Stimulated activated CD4-positive, alpha-beta T cell treated with anti-CD3 and anti-CD28 coated beads, TNF-alpha, amount 100 ng/mL, for 48 hours (primary cell): ENCODE measurements around the gene GRHL1.

ENCODE experiments used
- DNase-seq, 3 donors: peaks; one replicate each; pipeline ENCODE4 v3.0.0-alpha.2; 2020; ENCODE audit warnings: low read depth in 3 of 3

Gene GRHL1

DNA sequence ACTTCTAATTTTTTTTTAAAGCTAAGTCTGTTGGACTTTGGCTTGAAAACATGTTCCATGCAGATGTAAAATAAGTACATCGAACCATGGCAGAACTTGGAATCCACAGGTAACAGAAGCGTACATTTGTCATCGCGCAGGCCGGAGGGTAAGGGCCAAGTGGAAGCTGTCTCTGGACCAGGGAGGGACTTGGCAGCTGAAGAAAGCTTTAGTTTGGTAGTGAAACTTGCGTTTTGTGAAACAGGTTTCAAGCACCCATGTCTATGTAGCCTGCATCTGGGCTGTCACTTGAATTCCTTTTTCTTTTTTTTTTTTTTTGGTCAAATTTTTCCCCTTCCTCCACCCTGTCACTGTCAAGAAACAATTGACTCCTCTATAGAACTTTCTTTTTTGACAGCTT, 20.4 kb downstream of the GRHL1 start:
- DNase-seq: no peak

- DNase-seq: no peak
These were observed 21.4 kb downstream of the GRHL1 start for GRCh38 chr2:9972621-9973479.

DNA sequence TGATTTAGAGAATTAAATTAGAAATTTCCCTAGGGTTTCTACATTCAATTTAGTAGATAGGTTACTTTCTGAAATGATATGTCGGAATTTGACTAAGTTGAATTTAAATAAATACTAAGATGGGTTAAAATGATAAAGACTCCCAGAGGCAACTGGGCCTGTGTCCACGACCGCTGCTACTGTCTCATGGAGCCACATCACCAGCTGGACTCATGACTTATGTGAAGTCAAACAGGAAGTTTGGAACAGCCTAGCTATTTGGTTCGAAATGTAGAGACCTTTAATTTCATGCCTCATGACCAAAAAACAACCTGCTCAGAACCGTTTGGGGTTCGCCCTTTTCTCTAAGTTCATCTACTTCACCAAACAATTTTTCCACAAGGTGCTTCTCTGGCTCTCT, 22.2 kb downstream of the GRHL1 start:
- no peak for DNase-seq

DNA sequence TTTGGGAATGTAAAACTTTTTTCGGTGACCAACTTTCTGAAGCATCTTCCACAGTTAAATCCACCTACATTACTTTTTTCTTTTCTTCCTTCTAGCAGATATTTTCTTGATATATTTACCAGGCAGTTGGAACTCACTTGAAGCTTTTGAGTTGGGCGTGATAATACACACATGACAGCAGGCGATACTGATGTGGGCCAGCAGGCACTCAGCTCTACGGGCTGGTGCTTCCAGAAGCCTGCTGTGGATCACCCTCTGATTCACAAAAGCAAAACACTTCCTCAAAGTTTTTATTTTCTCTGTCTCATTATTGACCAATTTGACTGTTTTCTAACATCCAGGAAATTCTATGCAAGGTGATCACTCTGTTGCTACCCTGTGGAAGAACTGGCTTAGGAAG, 22.9 kb downstream of the GRHL1 start:
- no peak for DNase-seq

GRCh38 chr2:9975328-9975727, 23.8 kb downstream of the GRHL1 start:
- no peak for DNase-seq

DNA sequence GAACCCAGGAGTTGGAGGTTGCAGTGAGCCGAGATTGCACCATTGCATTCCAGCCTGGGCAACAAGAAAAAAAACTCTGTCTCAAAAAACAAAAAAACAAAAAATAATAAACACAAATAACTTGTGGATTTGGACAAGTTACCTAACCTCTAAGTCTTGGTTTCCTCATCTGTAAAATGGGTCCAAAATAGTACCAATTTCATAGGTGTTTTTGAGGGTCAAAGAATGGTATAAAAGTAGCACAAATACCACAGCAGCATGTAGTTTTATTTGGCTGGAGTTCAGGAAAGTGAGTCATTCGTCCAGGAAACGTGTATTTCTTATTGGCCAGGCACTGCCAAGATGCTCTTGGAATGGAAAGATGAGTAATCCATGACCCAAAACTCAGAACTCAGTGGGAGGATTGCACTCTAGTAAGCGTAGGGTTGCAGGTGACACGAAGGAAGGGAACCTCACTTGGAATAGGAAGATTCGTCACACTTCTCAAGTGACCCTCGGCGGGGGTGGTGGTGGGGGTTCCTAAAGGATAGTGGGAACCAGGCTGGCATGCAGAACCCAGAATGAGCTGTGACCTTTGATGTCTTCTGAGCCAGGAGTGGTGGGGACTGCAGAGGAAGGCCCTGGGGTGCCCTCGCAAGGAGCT, 24.4 kb downstream of the GRHL1 start:
- DNase-seq: no peak

GRCh38 chr2:9979977-9980376, 28.5 kb downstream of the GRHL1 start:
- DNase-seq: no peak

DNA sequence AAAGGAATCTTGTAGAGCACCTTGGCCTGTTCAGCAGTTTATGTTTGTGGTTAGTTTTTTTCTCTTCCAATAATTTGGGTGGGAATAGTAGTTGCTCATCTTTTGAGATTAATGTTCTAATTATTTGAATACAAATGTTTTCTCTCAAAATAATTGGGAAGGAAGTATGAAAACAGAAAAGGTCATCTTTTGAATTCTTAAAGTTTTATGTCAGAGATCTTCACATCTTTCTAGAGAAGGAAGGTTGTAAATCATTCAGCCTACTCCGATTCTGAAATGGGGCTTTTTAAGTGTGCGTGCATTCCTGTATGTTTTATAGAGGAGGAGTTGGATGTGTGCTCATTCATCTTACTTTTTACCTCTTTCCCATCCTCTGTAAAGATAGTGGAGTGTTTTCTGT, 29.0 kb downstream of the GRHL1 start:
- DNase-seq: no peak

GRCh38 chr2:9981655-9982054, 30.2 kb downstream of the GRHL1 start:
- DNase-seq: no peak

DNA sequence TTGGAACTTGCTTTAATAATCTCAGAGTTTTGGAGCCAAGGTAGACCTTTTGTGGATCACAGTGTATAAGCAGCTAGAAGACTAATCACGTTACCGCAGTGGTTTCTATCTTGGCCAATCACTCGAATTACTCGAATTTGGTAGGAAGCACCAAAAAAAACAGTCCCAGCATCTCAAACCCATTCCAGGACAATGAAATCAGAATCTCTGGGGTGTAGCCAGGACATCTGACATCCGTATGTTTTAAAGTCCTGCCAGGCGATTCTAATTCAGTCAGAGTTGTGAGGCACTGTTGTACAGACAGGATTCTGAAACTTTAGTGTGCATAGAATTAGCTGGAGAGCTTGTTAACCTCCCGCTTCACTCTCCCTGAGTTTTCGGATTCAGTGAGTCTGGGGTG, 30.8 kb downstream of the GRHL1 start:
- DNase-seq: no peak

DNA sequence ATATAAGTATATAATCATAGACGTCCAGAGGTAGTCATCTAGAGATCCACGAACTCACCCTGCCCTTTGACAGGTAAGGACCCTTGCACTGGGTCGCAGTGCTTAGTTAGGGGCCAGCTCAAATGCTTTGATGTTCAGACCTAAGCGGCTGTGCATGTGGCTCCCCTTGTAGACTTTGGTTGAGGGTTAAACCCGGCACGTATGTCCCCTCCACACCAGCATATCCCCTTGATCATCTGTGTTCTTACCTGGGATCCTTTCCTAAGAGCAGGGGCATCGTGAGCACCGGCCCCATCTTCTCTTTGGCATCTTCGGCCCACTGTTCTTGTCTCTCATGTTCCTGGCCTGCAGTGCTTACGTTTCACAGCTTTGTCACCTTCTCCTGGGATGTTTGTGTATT, 31.4 kb downstream of the GRHL1 start:
- no peak for DNase-seq

GRCh38 chr2:9983401-9984216, 32.1 kb downstream of the GRHL1 start:
- no peak for DNase-seq

- DNase-seq: no peak
These were observed 32.8 kb downstream of the GRHL1 start for GRCh38 chr2:9984217-9984739.

GRCh38 chr2:9984871-9985480, 33.5 kb downstream of the GRHL1 start:
- DNase-seq: no peak

- no peak for DNase-seq
These were observed 34.2 kb downstream of the GRHL1 start for GRCh38 chr2:9985531-9986328.

- no peak for DNase-seq
These were observed 36.8 kb downstream of the GRHL1 start for GRCh38 chr2:9988320-9988719.

DNA sequence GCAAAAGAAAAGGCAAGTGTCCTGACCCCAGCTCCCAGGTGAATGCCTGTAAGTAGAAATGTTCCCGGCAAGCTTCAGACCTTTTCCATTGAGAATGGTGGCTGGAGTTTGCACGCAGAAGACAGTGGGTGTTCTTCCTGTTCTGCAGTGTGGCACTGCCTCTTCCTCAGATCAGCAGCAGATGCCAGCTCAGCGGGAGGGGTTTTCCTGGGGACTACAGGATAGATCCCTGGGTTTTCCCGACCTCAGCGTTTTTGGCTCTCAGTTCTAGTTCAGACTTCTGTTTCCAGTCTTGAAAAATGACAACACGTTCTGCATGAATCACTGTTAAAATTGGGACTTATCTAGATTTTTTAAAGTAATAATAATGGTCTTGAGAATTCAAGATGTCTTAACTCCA, 39.2 kb downstream of the GRHL1 start:
- DNase-seq: no peak

- no peak for DNase-seq
These were observed 39.7 kb downstream of the GRHL1 start for GRCh38 chr2:9991221-9991620.

DNA sequence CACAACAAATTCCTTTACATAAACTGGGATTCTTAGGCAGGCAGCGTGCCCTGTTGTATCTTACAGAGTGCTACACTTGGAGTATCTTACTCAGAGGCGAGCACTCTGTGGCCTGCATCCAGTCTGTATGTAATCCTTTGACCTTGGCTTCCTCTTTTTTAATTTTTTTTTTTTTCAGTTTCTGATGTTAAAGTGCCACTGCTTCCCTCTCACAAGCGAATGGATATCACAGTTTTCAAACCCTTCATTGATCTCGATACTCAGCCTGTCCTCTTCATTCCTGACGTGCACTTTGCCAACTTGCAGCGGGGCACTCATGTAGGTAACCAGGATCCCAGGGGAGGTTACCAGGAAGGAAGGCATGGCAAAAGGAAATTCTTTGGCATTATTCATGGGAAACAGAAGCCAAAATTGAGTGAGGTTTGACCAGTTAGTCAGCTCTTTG, 40.4 kb downstream of the GRHL1 start:
- DNase-seq: no peak

DNA sequence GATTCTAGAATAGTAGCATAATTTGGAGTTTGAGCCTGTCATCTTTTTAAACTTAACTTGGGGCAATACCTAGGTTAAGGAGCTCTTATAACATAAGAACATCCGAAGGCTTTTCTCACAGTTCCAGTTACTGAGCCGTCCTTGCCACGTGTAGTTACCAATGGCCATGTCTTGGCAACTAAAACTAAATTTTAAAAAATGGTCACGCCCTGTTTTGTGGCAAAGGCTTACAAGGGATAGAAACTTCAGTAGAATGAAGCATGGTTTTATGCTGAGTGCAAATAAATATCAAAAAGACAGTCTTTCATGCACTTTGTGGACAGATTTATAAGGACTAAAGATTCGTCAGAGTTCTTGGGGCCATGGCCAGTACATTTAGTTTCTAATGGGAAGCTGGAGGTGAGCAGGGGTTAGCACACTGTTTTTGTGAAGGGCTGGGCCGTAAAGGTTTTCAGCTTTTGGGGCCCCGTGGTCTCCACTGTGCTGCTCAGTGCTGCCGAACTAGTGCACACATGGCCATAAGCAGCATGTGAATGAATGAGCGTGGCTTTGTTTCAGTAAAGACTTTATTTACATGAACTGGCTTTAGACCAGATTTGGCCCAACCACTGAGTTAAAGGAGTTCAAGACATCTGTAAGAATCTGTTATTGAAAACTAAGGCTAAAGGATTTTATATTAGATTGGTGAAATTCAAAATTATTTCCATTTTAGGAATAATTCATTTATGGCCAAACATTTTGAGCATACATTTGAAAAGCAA, 41.1 kb downstream of the GRHL1 start:
- DNase-seq: no peak
